HepG2 (cell line): Measurements from ENCODE around the gene STX12. TPM values are rescaled to one million over a fixed set of nuclear protein-coding genes. Genes with fewer than 3 reads are reported as not detected.

Experiments
- AHDC1 ChIP-seq: sonication (generic); formaldehyde crosslinking; IDR thresholded peaks from 2 replicates; pipeline ENCODE4 v1.5.1; 2020; ENCODE audit warnings: mild to moderate bottlenecking, missing genetic modification reagents, borderline replicate concordance
- GATA4 ChIP-seq: sonication (generic); IDR thresholded peaks from 2 replicates; pipeline ENCODE4 v1.6.1; 2016; ENCODE audit warnings: antibody characterized with exemption, low read depth, borderline replicate concordance
- HMGXB4 ChIP-seq, 2 experiments: sonication (generic) in 1 of 2; formaldehyde crosslinking in 1 of 2; IDR thresholded peaks; 2 replicates each; pipeline versions ENCODE4 v1.4.0 to v1.6.1; 2018 to 2020; ENCODE audit warnings: missing genetic modification reagents in 2 of 2, borderline replicate concordance in 1 of 2, low read depth in 1 of 2, mild to moderate bottlenecking in 1 of 2, missing biosample characterization in 1 of 2
- MED13 ChIP-seq: sonication (generic); formaldehyde crosslinking; IDR thresholded peaks from 2 replicates; pipeline ENCODE4 v1.5.0; 2020; ENCODE audit warnings: missing genetic modification reagents
- NONO ChIP-seq, 2 experiments: fragments of 450-650 bp in 1 of 2; sonication (generic) in 1 of 2; formaldehyde crosslinking in 1 of 2; IDR thresholded peaks in 1 of 2; conservative IDR thresholded peaks in 1 of 2; 2 replicates each; pipeline versions ENCODE4 v1.6.1 to v1.8.0; 2017 to 2022; ENCODE audit warnings: mild to moderate bottlenecking in 1 of 2, missing genetic modification reagents in 1 of 2, moderate library complexity in 1 of 2
- PHF8 ChIP-seq: sonication (generic); formaldehyde crosslinking; IDR thresholded peaks from 2 replicates; pipeline ENCODE4 v1.5.0; 2020; ENCODE audit warnings: missing genetic modification reagents
- REL ChIP-seq: sonication (generic); formaldehyde crosslinking; conservative IDR thresholded peaks from 2 replicates; pipeline ENCODE4 v1.8.0; 2022; ENCODE audit warnings: mild to moderate bottlenecking, missing genetic modification reagents, moderate library complexity
- STAG1 ChIP-seq: sonication (generic); formaldehyde crosslinking; IDR thresholded peaks from 2 replicates; pipeline ENCODE4 v1.4.0; 2020; ENCODE audit warnings: missing genetic modification reagents
- STAT5B ChIP-seq: sonication (generic); formaldehyde crosslinking; IDR thresholded peaks from 2 replicates; pipeline ENCODE4 v1.4.0; 2020; ENCODE audit warnings: missing genetic modification reagents
- ZNF142 ChIP-seq: sonication (generic); formaldehyde crosslinking; IDR thresholded peaks from 2 replicates; pipeline ENCODE4 v1.4.0; 2020; ENCODE audit warnings: missing genetic modification reagents
- ZNF543 ChIP-seq: sonication (generic); formaldehyde crosslinking; IDR thresholded peaks from 2 replicates; pipeline ENCODE4 v1.4.0; 2020; ENCODE audit warnings: mild to moderate bottlenecking, missing genetic modification reagents
- ZNF615 ChIP-seq: sonication (generic); formaldehyde crosslinking; IDR thresholded peaks from 2 replicates; pipeline ENCODE4 v1.5.0; 2020; ENCODE audit warnings: mild to moderate bottlenecking, missing genetic modification reagents, borderline replicate concordance
- ZSCAN30 ChIP-seq: sonication (generic); formaldehyde crosslinking; IDR thresholded peaks from 2 replicates; pipeline ENCODE4 v1.5.0; 2020; ENCODE audit warnings: mild to moderate bottlenecking, missing genetic modification reagents
- polyA plus RNA-seq, 8 experiments: library from polyadenylated mRNA; depleted of rRNA in 3 of 8; stranded (reverse) in 7 of 8; unstranded in 1 of 8; fragments of >200 nt; fragmentation: Illumina TruSeq in 4 of 8; extraction: Trizol in 4 of 8; gene quantifications; 2 replicates each; pipeline versions ENCODE4 v1.2.1 to v1.2.3, GENCODE V29; 2011 to 2016; ENCODE audit warnings: low read depth in 4 of 8, missing spikeins in 1 of 8, mixed read lengths in 1 of 8; ENCODE audit not compliant: insufficient read depth in 1 of 8
- total RNA-seq, 5 experiments: library from RNA; depleted of rRNA; stranded (reverse); fragments of >200 nt; fragmentation: Illumina TruSeq; extraction: Trizol; gene quantifications; 2 replicates each; pipeline ENCODE4 v1.2.3, GENCODE V29; 2016; ENCODE audit warnings: low read depth in 1 of 5

STX12 gene
- total and polyA plus RNA-seq, 2 of the 13 experiments (the other 11 are each of a cell fraction or from before 2014, with no cell fraction given) = 9.0 to 19.7 TPM

GRCh38 chr1:27726173-27727044 lies 46.6 kb upstream of the STX12 start (continued):
- no peak for TF ChIP-seq AHDC1 (CRISPR knock-in tag)
- peak; percentile 2; the same call in 1 of the 2 replicates for TF ChIP-seq GATA4
- no peak for TF ChIP-seq MED13 (CRISPR knock-in tag)
- no peak for TF ChIP-seq STAT5B (CRISPR knock-in tag)
- TF ChIP-seq NONO (IDR thresholded peaks at IDR 0.05) = no peak
- peak; percentile 17; the same call in 1 of the 2 replicates for TF ChIP-seq NONO (CRISPR knock-in tag; conservative IDR thresholded peaks at IDR 0.05)
- 0 out of 4 replicates have a peak, but pooled peaks of 1 of the 2 experiments have one; percentile 19 for TF ChIP-seq HMGXB4 (CRISPR knock-in tag; IDR thresholded peaks at IDR 0.05; ENCODE audit: borderline replicate concordance in 1 of 2, low read depth in 1 of 2)
- TF ChIP-seq REL (CRISPR knock-in tag) = 0 out of 2 replicates have a peak, but pooled peaks have one; percentile 6
- no peak for TF ChIP-seq ZNF615
- peak; percentile 10; the same call in 1 of the 2 replicates for TF ChIP-seq ZNF142
- TF ChIP-seq ZSCAN30 (CRISPR knock-in tag) = no peak
- no peak for TF ChIP-seq STAG1 (CRISPR knock-in tag)
- peak; percentile 4; the same call in 1 of the 2 replicates for TF ChIP-seq PHF8
- no peak for TF ChIP-seq ZNF543 (CRISPR knock-in tag)
